ENCODE measurements around the gene UBAP1.
"Not testable (repeated sequence)": the region's sequence is repeated elsewhere in the genome, so short reads cannot be mapped to it uniquely, and the experiment has no call there.

UBAP1 gene

DNA sequence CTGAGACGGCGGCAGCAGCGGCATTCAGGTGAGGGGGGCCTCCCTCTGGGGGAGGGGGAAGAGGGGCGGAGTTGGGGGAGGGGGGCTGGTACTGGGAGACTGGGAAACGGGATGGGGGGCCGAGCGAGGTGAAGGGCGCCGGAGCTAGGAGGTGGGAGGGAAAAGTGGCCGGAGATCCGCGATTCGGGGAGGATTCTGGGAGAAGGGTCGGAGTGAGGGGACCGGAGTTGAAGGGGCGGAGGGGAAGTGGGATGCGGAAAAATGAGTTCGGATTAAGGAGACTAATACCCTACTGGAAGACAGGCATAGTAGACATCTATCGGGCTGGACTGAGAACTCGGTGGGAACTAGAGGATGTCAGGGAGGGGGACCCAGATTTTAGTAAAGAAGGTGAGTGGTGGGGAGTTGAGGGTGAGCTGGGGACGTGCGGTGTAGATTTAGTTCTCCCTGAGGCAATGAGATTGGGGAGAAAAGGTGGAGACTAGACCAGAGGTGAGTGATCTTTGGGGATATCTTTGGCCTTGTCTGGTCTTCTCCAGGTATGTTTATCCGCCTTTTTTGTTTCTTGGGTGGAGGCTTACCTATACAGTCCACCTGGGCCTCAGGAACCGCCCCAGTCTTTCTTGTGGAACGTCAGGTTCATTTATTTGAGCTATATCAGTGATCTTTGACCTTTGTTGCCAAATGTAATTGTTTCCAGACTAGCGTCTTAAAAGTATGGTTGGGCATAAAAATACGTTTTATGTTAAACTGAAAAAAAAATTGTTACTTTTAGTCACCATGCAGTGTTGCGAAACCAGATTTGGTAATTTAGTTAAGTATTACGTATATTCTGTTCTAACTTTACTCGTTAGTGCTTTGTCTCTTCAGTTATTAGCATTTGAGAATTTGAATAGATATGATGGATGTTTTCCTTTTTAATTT is 632 bp downstream of the UBAP1 start:
- DNase-seq = peak; percentile 67 to 87

DNA sequence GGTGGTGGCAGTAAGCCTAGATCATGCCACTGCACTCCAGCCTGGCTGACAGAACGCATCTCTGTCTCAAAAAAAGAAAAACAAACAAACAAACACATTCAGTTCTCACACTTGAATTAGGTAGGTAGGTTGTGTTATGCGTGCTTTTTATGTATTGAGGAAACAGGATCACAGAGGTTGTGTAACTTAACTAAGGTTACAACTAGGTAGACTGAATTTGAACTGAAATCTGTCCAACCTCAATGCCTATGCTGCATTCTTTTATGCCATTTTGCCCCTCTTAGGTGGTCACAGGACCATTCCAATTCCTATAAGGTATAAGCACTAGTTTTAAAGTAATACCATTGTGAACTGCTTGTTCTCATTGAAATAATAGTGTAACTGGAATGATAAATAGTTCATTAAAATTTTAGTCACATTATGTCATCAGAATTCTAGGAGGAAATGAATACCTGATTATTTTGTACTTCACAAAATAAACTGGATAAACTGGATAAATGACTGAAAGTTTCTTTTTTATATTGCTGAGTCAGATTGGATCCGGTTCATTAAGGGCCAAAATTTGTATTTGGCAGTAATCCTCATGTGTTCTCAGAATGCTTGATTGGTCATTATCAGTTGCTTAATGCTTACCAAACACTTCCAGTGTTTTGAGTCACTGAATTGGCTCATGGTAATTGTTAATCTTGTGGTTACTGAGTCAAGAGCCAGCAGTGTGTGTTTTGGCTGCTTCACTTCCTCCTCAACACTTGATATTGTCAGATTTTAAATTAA is 7.1 kb downstream of the UBAP1 start:
- DNase-seq = no peak

DNA sequence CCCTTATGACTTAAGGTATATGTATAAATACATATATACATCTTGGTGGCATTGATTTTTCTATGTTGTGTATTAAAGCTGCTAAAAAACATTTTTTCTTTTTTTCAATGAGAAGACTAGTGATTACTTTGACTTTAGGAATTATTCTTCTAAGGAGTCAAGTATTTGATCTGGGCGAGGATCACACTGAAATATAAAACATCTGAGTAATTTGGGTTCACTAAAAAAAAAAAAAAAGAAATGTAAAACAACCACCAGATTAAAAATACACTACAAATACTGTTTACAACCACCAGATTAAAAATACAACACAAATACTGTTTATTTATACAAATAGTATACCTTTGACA is 9.0 kb downstream of the UBAP1 start:
- DNase-seq = no peak

DNA sequence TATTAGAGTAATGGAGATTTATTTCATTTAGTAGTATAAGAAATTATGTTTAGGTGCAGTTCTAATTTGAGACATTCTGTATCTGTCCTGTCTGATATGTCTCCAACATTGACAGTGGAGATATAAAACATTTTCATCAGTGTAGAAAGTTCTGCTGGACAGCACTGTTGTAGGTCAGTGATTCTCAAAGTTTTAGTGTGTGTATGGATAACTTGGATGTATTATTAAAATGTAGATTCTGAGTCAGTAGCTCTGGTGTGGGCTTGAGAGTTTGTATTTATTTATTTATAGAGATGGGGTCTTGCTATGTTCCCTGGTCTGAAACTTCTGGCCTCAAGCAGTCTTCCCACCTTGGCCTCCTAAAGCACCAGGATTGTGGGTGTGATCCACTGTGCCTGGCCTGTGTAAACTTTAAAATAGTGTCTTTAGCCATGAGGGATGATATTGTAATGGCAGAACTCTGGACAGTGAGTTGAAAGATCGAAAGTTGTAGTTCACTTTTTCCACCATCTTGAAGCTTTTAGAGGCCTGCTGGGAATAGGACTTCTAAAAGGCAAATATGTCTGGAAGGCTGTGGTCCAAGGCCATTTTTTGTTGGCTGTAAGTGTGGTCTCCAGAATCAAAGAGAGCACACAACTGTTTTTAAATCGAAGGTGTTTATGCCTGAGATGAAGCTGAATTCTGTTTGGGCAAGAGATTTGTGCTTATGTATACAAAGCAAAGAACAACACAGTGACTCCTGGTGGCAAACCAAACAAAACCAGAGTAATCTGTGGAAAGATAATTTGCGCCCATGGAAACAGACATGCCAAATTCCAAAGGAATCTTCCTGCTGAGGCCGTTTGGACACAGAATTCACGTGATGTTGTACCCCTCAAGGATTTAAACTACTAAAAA is 12.4 kb downstream of the UBAP1 start:
- peak in 1 of 2 experiments; percentile 7 for DNase-seq

DNA sequence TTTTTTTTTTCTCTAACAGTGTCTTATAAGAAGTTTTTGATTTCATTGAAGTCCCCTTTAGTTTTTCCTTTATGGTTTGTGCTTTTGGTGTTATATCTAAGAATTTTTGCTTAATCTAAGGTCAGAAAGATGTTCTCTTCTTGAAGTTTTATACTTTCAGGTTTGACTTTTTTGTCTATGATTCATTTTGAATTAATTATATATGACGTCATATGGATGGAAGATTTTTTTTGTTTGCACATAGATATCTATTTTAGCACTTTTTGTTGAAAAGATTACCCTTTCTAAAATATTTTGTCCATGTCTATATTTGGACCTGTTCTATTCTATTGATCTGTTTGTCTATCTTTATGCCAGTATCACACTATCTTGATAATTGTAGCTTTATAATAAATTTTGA is 16.3 kb downstream of the UBAP1 start:
- no peak for DNase-seq

DNA sequence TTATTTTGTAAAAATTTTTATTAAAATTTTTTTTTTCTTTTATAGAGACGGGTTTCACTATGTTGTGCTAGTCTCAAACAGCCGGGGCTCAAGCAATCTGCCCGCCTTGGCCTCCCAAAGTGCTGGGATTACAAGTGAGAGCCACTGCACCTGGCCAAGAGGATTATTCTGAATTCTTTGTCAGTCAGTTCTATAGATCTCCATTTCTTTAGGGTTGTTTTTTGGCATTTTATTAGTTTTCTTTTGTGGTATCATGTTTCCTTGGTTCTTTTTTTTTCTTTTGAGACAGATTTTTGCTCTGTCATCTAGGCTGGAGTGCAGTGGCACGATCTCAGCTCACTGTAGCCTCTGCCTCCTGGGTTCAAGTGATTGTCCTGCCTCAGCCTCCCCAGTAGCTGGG is 18.4 kb downstream of the UBAP1 start:
- DNase-seq = not testable (repeated sequence)

DNA sequence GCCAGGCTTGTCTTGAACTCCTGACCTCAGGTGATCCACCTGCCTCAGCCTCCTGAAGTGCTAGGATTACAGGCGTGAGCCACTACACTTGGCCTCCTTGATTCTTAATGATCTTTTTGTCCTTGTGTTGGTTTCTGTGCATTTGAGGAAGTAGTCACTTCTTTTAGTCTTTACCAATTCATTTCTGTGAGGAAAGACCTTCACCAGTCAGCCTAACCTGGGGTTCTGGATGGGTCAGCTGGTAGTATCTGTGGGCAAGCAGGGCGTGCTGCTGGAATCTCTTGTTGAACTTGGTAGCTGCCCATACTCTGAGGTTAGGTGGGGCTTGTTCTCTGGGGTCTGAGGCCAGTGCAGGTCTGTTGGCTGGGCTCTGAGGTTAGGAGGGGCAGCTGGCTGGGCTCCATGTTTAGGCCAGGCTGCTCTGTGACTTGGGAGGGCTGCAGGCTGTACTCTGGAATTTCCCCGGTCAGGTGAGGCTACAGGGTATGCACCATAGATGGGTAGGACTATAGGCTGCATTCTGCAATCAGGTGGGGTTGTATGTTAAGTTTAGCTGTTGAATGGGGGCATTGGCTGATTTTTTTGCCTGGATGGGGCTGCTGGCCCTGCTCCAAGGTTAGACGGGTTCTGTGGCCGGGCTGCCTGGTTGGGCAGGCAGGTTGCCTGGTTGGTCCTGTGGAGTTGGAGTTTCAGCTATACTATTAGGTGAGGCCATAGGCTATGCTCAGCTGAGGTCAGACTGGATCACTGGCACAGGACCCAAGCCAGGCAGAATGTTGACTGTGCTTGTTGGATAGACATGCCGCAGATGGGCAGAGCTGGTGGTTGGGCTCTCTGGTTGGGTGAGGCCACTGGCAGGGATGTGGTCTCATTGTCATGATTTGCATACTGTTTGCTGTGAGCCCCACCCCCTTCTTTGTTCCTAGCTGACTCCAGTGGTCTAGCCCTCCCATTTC is 19.2 kb downstream of the UBAP1 start:
- DNase-seq = peak; percentile 69 to 86

DNA sequence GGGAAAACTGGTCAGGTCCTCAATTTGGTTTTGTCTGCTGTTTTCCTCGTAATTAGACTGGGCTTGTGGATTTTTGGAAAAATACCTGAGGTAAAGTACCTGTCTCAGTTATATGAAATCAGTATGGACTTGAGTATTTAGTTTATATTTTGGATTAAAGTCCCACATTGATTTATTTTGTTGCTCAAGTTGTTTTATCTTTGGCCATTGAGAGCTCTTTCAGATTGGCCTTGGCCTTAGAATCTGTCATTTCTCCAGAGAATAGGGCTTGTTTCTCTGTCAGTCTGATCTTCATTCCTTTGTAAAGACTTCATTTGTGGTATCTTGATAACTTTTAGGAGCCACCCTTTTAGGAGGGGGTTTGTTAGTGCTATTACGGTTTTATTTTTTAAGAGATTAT is 21.2 kb downstream of the UBAP1 start:
- no peak for DNase-seq

DNA sequence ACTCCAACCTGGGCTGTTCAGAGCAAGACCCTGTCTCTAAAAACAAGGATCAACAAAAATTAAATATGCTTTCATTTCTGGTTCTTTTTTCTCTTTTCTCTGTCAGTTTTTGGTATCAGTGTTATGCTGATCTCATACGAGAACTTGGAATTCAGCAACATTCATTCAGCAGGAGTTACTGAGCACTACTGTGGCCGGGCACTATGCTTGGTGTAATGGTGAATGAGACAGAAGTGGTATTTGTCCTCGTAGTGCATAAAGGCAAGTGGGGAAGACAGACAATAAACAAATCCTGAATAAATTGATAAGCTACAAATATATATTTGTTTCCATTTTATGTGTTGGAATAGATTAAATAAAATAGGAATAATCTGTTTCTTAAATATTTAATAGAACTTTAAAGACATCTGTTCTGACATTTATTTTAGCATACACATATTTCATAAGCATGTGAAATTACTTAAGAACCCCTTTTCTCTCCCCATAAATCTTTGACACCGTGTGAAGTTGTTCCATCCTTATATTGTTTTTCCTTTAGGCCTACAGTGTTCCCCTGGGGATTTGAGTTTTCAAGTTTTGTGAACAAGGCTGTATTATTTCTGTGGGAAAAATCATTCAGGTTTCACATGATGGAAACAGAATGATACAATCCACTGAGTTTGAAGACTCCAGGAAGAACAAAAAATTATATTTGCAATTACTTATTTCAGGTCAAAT is 24.6 kb downstream of the UBAP1 start:
- DNase-seq = no peak

DNA sequence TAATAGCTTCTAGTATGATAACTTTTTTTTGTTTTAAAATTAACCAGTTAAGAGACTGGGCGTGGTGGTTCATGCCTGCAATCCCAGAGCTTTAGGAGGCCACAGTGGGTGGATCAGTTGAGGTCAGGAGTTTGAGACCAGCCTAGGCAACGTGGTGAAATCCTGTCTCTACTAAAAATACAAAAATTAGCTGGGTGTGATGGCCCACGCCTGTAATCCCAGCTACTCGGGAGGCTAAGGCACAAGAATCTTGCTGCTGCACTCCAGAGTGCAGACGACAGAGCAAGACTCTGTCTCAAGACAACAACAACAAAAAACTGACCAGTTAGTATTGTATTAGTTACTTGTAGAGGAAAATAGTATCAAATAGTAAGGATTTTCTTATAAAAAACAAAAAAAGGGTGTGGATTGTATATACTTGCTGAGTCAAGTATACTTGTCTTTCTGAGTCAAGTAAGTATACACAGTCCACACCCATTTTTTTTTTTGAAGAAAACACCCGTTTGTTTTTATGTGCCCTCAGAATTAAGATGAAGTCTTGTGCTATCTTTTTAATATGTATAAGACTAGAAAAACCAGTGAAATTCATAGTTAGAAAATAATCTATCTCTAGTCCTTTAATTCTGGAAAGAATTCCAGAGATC is 25.3 kb downstream of the UBAP1 start:
- no peak for DNase-seq

DNA sequence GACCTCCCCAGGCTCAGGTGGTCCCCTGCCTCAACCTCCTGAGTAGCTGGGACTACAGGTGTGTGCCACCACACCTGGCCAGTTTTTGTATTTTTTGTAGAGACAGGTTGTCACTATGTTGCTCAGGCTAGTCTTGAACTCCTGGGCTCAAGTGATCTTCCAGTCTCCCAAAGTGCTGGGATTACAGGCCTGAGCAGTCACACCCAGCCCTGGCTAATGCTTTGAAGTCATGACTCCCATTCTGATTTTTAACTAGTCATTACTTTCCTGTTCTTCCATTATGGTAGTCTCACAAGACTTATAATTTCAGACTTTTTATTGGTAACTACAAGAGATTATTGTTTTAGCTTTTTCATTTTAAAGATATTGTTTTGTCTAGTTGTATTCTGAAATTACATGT is 26.3 kb downstream of the UBAP1 start:
- no peak for DNase-seq

DNA sequence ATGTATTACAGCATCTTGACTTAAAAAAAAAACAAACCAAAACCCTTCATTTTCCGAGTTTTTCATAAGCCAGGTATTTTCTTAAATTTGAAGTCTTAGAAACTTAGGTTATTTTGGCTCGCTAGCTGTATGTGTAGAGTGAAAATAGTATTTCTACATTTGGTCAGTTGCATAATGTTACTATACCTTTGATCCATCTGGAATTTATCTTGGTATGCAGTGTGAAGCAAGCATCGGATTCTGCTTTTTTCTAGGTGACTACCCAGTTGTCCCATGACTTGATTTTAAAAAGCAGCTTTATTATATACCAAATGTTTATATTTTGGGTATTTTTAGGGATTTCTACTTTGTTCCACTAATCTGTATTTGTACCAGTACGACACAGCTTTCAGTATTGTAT is 27.7 kb downstream of the UBAP1 start:
- no peak for DNase-seq

DNA sequence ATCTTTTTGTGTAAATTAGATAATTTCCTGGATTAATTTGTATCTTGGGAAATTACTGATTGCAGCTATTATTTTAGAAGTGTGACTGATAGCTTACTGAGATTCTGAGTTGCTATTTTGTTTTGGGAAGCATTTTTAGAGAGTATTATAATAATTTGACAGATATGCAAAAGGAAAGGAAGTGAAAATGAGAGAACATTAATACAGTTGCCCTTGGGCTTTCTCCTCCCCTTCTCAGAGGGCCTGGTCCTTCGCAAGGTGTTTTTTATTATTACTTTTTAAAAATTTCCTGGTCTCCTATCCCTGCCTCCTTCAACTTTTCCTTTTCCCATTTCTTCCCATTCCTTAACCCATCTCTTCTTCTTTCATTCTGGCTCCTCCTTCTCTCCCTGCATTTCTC is 32.6 kb downstream of the UBAP1 start:
- no peak for DNase-seq

DNA sequence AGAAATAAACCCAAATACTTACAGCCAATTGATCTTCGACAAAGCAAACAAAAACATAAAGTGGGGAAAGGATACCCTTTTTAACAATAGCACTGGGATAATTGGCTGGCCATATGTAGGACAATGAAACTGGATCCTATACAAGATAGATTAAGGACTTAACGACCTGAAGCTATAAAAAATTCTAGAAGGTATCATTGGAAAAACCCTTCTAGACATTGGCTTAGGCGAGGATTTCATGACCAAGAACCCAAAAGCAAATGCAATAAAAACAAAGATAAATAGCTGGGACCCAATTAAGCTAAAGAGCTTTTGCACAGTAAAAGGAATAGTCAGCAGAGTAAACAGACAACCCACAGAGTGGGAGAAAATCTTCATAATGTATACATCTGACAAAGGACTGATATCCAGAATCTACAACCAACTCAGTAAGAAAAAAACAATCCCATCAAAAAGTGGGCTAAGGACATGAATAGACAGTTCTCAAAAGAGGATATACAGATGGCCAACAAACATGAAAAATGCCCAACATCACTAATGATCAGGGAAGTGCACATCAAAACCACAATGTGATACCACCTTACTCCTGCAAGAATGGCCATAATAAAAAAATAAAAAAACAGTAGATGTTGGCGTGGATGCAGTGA is 35.6 kb downstream of the UBAP1 start:
- not testable (repeated sequence) for DNase-seq

DNA sequence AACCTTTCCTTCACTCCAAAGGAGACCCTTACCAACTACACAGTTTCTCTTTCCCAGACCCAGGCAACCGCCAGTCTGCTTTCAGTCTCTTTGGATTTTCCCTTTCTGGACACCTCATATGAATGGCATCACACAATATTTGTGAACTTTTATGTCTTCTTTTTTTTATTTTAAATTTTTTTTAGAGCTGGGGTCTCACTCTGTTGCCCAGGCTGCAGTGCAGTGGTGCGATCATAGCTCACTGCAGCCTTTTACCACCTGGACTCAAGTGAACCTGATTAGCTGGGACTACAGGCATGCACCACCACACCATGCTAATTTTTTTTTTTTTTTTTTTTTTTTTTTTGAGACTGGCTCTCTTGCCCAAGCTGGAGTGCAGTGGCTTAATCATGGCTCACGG is 37.5 kb downstream of the UBAP1 start:
- no peak for DNase-seq

DNA sequence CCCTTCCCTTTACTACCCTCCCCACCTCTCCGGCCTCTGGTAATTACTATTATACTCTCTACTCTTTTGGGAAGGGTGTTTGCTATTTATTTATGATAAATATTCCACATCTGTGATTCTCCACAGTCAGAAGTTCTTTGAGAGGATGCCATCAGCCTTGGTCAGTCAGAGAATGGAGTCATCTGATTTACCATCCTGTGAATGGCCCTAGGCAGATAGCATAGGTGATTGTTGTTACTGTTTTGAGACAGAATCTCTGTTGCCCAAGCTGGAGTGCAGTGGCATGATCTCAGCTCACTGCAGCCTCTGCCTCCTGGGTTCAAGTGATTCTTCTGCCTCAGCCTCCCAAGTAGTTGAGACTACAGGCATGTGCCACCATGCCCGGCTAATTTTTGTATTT is 38.2 kb downstream of the UBAP1 start:
- not testable (repeated sequence) for DNase-seq

DNA sequence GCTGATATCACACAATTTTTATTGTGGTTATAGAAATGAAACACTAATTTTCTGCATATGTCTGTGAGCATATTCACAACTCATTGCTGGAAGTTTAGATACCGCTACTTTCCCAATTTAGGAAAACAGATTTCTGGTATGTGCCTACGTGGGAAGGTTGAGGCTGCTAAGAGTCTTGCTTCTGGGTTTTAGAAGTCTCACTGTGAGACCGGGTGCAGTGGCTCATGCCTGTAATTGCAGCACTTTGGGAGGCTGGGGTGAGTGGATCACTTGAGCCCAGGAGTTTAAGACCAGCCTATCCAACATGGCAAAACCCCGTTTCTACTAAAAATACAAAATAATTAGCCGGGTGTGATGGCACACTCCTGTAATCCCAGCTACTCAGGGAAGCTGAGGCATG is 39.6 kb downstream of the UBAP1 start:
- DNase-seq = no peak

DNA sequence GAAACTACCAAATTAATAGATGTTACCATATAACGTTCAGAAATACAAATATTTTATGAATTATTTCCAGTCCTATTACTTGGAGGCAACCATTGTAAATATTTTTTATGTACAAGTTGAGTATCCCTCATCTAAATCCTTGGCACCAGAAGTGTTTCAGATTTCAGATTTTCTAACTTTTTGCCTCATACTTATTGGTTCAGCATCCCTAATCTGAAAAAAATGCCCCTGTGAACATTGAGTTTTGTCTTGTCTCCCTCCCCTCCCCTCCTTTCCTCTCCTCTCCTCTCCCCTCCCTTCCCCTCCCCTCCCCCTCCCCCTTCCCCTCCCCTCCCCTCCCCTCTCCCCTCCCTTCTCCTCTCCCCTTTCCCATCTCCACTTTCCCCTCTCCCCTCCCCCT is 40.6 kb downstream of the UBAP1 start:
- no peak for DNase-seq

DNA sequence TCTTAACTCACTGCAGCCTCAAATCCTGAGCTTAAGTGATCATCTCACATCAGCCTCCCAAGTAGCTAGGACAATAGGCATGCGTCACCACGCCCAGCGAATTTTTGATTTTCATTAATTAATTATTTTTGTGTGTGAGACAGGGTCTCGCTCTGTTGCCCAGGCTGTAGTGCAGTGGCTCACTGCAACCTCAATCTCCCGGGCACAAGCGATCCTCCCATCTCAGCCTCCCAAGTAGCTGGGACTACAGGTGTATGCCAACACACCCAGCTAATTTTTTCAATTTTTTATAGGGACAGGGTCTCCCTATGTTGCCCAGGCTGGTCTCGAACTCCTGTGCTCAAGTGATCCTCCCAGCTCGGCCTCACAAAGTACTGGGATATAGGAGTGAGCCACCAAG is 41.4 kb downstream of the UBAP1 start:
- no peak for DNase-seq

DNA sequence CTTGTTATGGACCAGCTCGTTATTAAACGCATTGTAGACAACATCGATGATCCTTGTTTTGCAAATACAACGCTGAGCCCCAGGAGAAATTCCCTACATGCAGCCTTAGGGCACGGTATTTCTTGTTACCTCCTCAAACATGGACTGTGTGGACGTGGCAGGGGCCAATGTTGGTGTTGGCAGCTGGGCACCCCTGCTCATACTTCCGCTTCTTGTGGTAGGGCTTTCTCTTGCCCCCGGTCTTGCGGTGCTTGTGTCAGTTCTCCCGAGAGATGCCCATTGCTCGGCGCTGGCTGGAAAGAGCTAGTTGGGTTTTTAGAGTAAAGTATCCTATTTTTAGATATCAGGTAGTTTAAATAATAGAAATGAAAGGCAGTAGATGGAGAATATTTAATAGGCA is 45.5 kb downstream of the UBAP1 start:
- no peak for DNase-seq
